ENCODE results near the gene POPDC2. TPM values are rescaled to one million over a fixed set of nuclear protein-coding genes. Genes with fewer than 3 reads are reported as not detected.
A peak's percentile ranks its signal among the peaks of the same experiment; 100 is the strongest.

POPDC2 gene
- total and polyA plus RNA-seq, 2 experiments from 2014 or later = 0.74 TPM; not detected in 1

DNA sequence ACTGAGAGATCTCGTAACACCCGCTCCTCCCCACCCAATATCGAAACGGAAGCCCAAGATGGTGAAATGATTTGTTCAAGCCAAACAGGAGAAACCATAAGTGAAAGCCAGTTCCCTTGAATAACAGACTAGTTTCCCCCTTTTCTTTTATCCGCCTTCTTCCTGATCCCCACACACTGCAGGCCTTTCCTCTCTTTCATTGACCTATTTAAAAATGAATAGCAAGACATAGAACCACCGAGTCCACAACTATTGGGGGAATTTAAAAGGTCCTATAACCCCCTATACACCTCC is 17.2 kb upstream of the POPDC2 start:
- H4K20me1 ChIP-seq (ENCODE audit: insufficient read depth) = no peaks in the 10 kb centered on the region
- H3K4me1 ChIP-seq (ENCODE audit: insufficient read depth) = peaks cover 14% of the 10 kb centered on the region
- in situ Hi-C loops (cut with MboI) = loop anchor here (25.0 kb wide), 1 partner anchor 790 kb away; no protein-coding TSS in a partner anchor
- no peaks in the 10 kb centered on the region for H3F3A ChIP-seq (ENCODE audit: insufficient read depth)
- no peaks in the 10 kb centered on the region for H3K9me3 ChIP-seq (ENCODE audit: low read depth)
- peak overlapping the region; percentile 93 for H3K4me2 ChIP-seq (ENCODE audit: unreplicated experiment)
- no peak for DNase-seq
- H3K27ac ChIP-seq = 0 out of 2 replicates have a peak overlapping the region, but pooled peaks have one; percentile 23
- H3K9me2 ChIP-seq (ENCODE audit: insufficient read depth) = no peaks in the 10 kb centered on the region
- no peaks in the 10 kb centered on the region for H3K27me3 ChIP-seq (replicated peaks; ENCODE audit: insufficient read depth)
- H3K79me2 ChIP-seq (ENCODE audit: insufficient read depth) = peaks cover 19% of the 10 kb centered on the region
- H3K36me3 ChIP-seq (ENCODE audit: low read depth) = no peaks in the 10 kb centered on the region
- TF ChIP-seq EZH2 (IDR thresholded peaks at IDR 0.05; ENCODE audit: insufficient read depth, poor library complexity, severe bottlenecking) (no peak), EZH2phosphoT487 (IDR thresholded peaks at IDR 0.05; ENCODE audit: insufficient read depth, low read depth) (no peak)
- 15 to 18% methylated on average over 6 of the region's 6 CpGs for WGBS, 2 experiments (ENCODE audit: low coverage in 1 of 2, low lambda C conversion rate in 2 of 2, missing lambda C conversion rate in 2 of 2)
- peak overlapping the region; percentile 79 for H3K9ac ChIP-seq
- H3K4me3 ChIP-seq = peak overlapping the region; percentile 80
- peak overlapping the region; percentile 94 for H2AFZ ChIP-seq

DNA sequence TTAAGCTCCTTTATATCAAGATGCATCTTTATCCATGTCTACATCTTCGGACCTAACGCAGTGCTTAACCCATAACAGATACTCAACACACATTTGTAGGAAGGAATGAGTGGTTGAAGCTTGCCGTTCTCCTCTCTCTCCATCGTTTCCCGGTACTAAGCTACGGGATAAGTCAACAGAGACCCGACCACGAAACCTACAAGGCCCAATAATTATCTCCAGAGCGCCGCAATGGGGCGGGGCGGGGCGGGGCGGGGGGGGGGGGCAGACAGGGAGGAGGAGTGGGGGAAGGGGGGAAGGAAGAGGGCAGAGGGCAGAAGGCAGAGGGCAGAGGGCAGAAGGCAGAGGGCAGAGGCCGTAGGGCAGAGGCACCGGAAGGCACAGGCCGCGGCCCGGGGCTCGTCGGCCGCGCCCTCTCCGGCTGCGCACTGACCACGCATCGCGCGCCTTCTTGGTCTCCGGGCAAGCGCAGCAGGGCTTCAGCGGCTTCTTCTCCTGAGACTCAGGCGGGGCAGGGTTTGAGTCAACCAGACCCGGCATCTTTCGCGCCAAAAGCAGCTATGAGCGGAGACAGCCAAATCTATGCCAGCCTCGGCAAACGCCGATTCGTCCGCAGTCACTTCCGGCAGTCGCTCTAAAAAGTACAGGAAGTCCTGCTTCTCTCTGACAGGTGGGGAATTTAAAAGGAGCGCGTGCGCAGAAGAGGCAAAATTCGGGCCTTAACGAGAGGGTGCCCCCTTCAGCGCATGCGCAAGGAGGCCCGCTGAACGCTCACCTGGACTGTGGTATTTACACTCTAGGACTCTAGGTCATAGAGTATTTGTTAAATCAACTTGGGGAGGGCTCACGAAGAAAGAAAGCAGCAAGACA is 16.6 kb upstream of the POPDC2 start, which contains the start of gene COX17:
Gene COX17, minus strand, starts transcription at position 636 of the 870 bp plus-strand sequence. Its CDS starts 96 bp downstream, at position 540.
- no peaks in the 10 kb centered on the region for H3K36me3 ChIP-seq (ENCODE audit: low read depth)

DNA sequence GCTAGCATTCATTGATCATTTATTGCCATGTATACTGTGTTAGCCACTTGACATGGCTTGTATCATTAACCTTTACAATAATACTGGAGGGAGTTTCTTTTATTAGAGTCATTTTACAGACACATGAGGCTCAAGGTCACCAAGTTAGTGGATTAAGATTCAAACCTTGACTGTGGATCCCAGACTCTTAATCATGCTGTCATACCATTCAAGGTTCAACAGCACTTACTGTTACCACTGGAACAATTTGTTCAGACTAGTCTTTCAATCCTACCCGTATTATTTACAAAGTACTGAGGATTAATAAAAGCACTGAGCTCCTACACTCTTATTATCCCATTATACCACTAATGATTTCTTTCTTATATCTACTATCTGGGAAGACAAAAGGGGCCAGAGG is 15.6 kb upstream of the POPDC2 start:
- Histone ChIP-seq H2AFZ (peak overlapping the region; percentile 94), H3K9ac (peak overlapping the region; percentile 79)

More for the DNA sequence above, 16.6 kb upstream of the POPDC2 start, which contains the start of gene COX17:
- peak within 1 kb of the TSS; percentile 80 for H3K4me3 ChIP-seq
- H3K9me3 ChIP-seq (ENCODE audit: low read depth) = no peaks in the 10 kb centered on the region
- TF ChIP-seq EZH2 (IDR thresholded peaks at IDR 0.05; ENCODE audit: insufficient read depth, poor library complexity, severe bottlenecking) (no peak), EZH2phosphoT487 (IDR thresholded peaks at IDR 0.05; ENCODE audit: insufficient read depth, low read depth) (no peak)
- peak within 1 kb of the TSS; percentile 79 for H3K9ac ChIP-seq
- H3K79me2 ChIP-seq (ENCODE audit: insufficient read depth) = peaks cover 19% of the 10 kb centered on the region
- 1% methylated on average over 47 to 53 of the region's 54 CpGs for WGBS, 2 experiments (ENCODE audit: low coverage in 1 of 2, low lambda C conversion rate in 2 of 2, missing lambda C conversion rate in 2 of 2)
- H4K20me1 ChIP-seq (ENCODE audit: insufficient read depth) = no peaks in the 10 kb centered on the region
- peak; percentile 96 for DNase-seq
- peak within 1 kb of the TSS; percentile 93 for H3K4me2 ChIP-seq (ENCODE audit: unreplicated experiment)
- H3K27ac ChIP-seq = peak within 1 kb of the TSS; percentile 37
- peak within 1 kb of the TSS; percentile 94 for H2AFZ ChIP-seq
- H3F3A ChIP-seq (ENCODE audit: insufficient read depth) = no peaks in the 10 kb centered on the region
- no peaks in the 10 kb centered on the region for H3K27me3 ChIP-seq (replicated peaks; ENCODE audit: insufficient read depth)
- H3K4me1 ChIP-seq (ENCODE audit: insufficient read depth) = peaks cover 14% of the 10 kb centered on the region
- in situ Hi-C loops (cut with MboI) = loop anchor here (25.0 kb wide), 1 partner anchor 790 kb away; no protein-coding TSS in a partner anchor
- no peaks in the 10 kb centered on the region for H3K9me2 ChIP-seq (ENCODE audit: insufficient read depth)

DNA sequence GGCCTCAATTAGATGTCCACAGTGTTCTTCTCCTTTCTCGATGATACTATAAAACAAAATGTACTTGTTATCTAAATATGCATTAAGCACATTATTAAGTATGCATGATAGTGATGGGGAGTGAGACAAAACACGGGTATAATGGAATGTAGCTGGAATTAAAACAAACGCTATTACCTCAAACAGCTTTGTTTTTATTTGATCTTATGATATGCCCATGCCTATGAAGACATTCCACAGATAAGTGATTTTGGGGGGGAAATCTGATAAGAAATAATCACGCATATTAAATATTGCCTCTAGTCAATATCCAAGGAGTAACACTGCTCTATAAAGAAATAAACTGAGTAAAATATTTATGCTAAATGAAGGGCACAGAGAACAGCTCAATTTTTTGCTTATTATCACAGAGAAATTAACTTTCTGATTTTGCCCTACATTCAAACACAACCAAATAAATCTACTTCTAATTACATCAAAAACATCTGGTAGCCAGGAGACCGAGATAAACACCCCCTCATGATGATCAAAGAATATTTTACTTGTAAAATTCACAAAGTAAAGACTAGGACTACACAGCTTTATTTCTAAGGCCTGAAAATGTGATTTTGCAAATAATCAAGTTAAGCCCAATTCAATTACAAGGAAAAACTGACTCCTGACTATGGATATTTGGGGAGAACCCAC is 14.9 kb upstream of the POPDC2 start:
- TF ChIP-seq EZH2phosphoT487 (IDR thresholded peaks at IDR 0.05; ENCODE audit: insufficient read depth, low read depth) (no peak), EZH2 (IDR thresholded peaks at IDR 0.05; ENCODE audit: insufficient read depth, poor library complexity, severe bottlenecking) (no peak)
- no peak overlapping the region for H3K27ac ChIP-seq
- no peak overlapping the region for H3K9ac ChIP-seq
- no peaks in the 10 kb centered on the region for H4K20me1 ChIP-seq (ENCODE audit: insufficient read depth)
- no peak overlapping the region for H2AFZ ChIP-seq
- in situ Hi-C loops (cut with MboI) = loop anchor here (25.0 kb wide), 1 partner anchor 788 kb away; no protein-coding TSS in a partner anchor
- H3K4me2 ChIP-seq (ENCODE audit: unreplicated experiment) = peak overlapping the region; percentile 93
- H3K79me2 ChIP-seq (ENCODE audit: insufficient read depth) = peaks cover 19% of the 10 kb centered on the region
- H3K36me3 ChIP-seq (ENCODE audit: low read depth) = 0 out of 2 replicates have a peak, but pooled peaks cover 3% of the 10 kb centered on the region
- no peak for DNase-seq
- no peaks in the 10 kb centered on the region for H3K9me2 ChIP-seq (ENCODE audit: insufficient read depth)
- no peaks in the 10 kb centered on the region for H3K27me3 ChIP-seq (replicated peaks; ENCODE audit: insufficient read depth)
- 76 to 80% methylated on average over 5 of the region's 5 CpGs for WGBS, 2 experiments (ENCODE audit: low coverage in 1 of 2, low lambda C conversion rate in 2 of 2, missing lambda C conversion rate in 2 of 2)
- H3K4me3 ChIP-seq = peak overlapping the region; percentile 80
- H3F3A ChIP-seq (ENCODE audit: insufficient read depth) = 0 out of 2 replicates have a peak, but pooled peaks cover 5% of the 10 kb centered on the region
- H3K4me1 ChIP-seq (ENCODE audit: insufficient read depth) = peaks cover 15% of the 10 kb centered on the region
- H3K9me3 ChIP-seq (ENCODE audit: low read depth) = no peaks in the 10 kb centered on the region

More for the DNA sequence above, 15.6 kb upstream of the POPDC2 start:
- no peaks in the 10 kb centered on the region for H3K27me3 ChIP-seq (replicated peaks; ENCODE audit: insufficient read depth)
- WGBS, 2 experiments (ENCODE audit: low coverage in 1 of 2, low lambda C conversion rate in 2 of 2, missing lambda C conversion rate in 2 of 2) = 90 to 98% methylated on average over 1 of the region's 1 CpG
- peaks cover 14% of the 10 kb centered on the region for H3K4me1 ChIP-seq (ENCODE audit: insufficient read depth)
- 0 out of 2 replicates have a peak, but pooled peaks cover 5% of the 10 kb centered on the region for H3F3A ChIP-seq (ENCODE audit: insufficient read depth)
- H3K27ac ChIP-seq = no peak overlapping the region
- H3K79me2 ChIP-seq (ENCODE audit: insufficient read depth) = peaks cover 19% of the 10 kb centered on the region
- no peaks in the 10 kb centered on the region for H4K20me1 ChIP-seq (ENCODE audit: insufficient read depth)
- no peak for DNase-seq
- no peak for TF ChIP-seq EZH2phosphoT487 (IDR thresholded peaks at IDR 0.05; ENCODE audit: insufficient read depth, low read depth)
- TF ChIP-seq EZH2 (IDR thresholded peaks at IDR 0.05; ENCODE audit: insufficient read depth, poor library complexity, severe bottlenecking) = no peak
- 0 out of 2 replicates have a peak, but pooled peaks cover 3% of the 10 kb centered on the region for H3K36me3 ChIP-seq (ENCODE audit: low read depth)
- peak overlapping the region; percentile 80 for H3K4me3 ChIP-seq
- H3K9me2 ChIP-seq (ENCODE audit: insufficient read depth) = no peaks in the 10 kb centered on the region
- in situ Hi-C loops (cut with MboI) = loop anchor here (25.0 kb wide), 1 partner anchor 789 kb away; no protein-coding TSS in a partner anchor
- no peaks in the 10 kb centered on the region for H3K9me3 ChIP-seq (ENCODE audit: low read depth)
- peak overlapping the region; percentile 93 for H3K4me2 ChIP-seq (ENCODE audit: unreplicated experiment)

Measured in GM23248 (cell line).